Epithelial cell of proximal tubule (primary cell): Measurements from ENCODE around the gene MTFR1L. TPM values are rescaled to one million over a fixed set of nuclear protein-coding genes. Genes with fewer than 3 reads are reported as not detected.

Experiments used
- DNase-seq: peaks from one replicate; pipeline ENCODE4 v3.0.0-alpha.2; 2011; ENCODE audit warnings: low read depth
- H3K4me3 ChIP-seq: 2 replicates; pipeline ENCODE4 v1.5.1; 2011; ENCODE audit warnings: low read depth, mild to moderate bottlenecking, low read length
- CTCF ChIP-seq: conservative IDR thresholded peaks from 2 replicates; pipeline ENCODE4 v1.5.1; 2012; ENCODE audit warnings: low read depth, mild to moderate bottlenecking, low read length
- total RNA-seq: library from RNA; depleted of rRNA; stranded (reverse); fragments of >200 nt; gene quantifications from 2 replicates; pipeline ENCODE4 v1.2.3, GENCODE V29; 2015

MTFR1L gene
- total RNA-seq, 1 donor from 2014 or later: 21.6 TPM

DNA sequence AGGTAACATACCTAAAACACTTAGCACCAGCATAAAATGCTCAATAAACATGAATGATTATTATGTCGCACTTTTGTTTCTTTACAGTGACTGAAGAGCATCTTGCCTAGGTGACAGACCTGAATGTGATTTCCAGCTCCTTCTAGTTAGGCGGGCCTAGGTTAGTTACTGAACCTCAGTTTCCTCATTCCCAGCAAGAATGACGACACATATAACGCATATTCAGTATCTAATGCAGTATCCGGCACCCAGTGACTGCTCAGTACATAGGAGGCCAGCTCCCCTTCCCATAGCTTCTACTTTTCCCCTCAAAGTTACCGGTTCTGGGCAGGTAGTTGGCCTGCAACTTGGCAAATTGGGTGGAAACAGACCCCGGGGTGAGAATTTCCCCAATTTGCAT lies 38.7 kb downstream of the MTFR1L start:
- DNase-seq: no peak
- TF ChIP-seq CTCF: no peak
- H3K4me3 ChIP-seq: peak overlapping the region; percentile 74

GRCh38 chr1:25858906-25859789 lies 39.4 kb downstream of the MTFR1L start, which contains the start of gene AUNIP:
Gene AUNIP (minus strand): TSS chr1:25859457. CDS start chr1:25859357, 100 bp downstream.
- no peak for TF ChIP-seq CTCF
- no peak for DNase-seq

DNA sequence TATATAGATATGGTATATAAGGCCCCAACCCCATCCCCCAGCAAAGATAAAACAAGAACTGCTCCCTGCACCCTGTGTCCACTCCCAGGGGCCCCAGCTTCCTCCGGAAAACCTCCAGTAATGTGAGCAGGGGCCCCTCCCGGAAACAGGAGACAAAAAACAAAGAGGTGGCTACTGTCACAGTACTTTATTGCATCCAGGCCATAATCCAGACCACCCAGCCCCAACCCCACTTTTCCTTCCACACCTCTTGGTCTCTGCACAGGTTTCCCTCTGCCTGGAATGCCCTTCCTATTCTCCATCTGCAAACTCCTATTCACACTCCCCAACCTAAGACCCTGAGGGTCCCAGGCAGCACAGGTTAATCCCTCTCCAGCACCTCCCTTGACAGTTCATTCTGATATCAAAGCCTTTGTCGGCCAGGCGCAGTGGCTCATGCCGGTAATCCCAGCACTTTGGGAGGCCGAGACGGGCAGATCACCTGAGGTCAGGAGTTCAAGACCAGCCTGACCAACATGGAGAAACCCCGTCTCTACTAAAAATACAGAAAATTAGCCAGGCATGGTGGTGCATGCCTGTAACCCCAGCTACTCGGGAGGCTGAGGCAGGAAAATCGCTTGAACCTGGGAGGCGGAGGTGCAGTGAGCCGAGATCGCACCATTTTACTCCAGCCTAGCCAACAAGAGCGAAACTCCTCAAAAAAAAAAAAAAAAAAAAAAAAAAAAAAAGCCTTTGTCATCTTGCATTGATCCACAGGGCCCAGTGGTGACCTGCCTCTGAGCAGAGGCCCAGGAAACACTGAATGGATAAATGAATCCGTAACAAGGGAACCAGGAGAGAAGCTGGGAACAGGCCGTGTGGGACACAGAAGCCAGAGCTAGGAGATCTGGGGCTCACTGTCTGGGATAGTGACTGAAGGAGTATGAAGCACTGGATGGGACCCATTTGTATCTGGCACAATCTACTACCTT lies 41.8 kb downstream of the MTFR1L start:
- TF ChIP-seq CTCF: no peak
- H3K4me3 ChIP-seq: no peak overlapping the region
- DNase-seq: no peak

More at GRCh38 chr1:25858906-25859789, 39.4 kb downstream of the MTFR1L start, which contains the start of gene AUNIP:
- peak within 1 kb of the TSS; percentile 74 for H3K4me3 ChIP-seq

DNA sequence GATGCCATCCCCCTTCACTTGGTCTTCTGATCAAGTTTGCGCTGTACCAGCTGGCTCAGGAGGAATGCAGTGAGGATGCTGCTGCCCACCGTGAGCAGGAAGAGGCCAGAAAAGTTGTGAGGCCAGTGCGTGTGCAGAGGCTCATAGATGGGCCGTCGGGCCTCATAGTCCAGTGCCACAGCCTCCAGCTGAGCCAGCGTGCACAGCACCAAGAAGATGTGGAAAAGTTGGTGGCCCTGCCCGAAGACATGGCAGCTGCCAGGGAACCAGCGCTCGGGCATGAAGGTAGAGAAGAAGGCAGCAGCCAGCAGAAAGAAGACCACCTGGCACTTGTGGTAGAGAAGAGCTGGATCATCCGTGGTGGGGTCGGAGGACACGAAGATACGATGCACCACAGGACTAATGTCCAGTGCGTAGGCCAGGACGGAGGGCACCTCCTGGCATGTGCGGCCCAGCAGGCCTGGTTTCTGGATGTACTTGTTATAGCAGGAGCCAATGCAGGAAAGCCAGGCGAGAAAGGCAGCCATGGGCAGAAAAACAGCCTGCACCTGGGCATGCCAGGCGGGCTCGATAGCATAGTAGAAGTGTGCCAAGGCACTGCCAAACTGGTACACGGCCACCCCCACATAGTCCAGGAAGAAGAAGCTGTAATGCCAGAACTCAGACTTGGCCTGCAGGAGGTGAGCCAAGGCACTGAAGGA lies 43.2 kb downstream of the MTFR1L start:
- TF ChIP-seq CTCF: no peak
- no peak for DNase-seq
- no peak overlapping the region for H3K4me3 ChIP-seq

DNA sequence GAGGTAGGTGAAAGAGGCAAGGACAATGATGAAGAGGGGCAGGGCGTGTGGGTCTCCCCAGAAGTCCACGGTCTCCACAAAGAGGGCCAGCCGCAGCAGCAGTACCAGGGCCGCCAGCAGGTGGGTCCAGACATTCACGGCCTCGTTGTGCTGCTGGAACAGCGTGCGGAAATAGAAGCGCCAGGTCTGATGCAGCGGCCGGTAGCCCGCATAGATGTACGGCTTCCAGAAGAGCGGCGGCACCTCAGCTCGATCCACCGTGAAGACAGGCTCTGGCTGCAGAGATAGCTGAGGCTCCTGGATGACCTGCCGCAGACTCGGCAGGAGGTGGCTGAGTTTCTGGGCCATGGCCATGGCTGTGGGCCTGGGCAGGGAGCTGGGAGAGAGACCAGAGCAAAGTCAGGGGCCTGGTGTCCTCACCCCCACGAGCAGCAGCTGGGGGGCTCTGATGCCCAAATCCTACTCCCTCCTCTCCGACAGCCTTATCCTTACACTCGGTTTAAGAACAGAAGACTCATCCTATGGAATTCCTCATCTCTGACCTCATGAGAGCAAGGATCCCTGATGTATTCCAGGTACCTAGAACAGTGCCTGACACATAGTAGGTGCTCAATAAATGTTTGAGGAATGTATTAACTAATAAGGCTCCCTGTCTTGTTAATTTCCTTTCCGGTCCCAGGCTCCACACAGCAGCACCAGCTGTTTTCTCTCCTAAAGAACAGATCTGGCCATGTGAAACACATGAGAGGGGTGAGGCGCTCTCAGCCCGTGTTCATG lies 43.9 kb downstream of the MTFR1L start:
- TF ChIP-seq CTCF: no peak
- no peak for DNase-seq

GRCh38 chr1:25864434-25864833 lies 44.7 kb downstream of the MTFR1L start:
- no peak for DNase-seq
- no peak overlapping the region for H3K4me3 ChIP-seq
- no peak for TF ChIP-seq CTCF

More for the DNA sequence above, 43.9 kb downstream of the MTFR1L start:
- H3K4me3 ChIP-seq: no peak overlapping the region
